ENCODE measurements around the gene EPHA6. TPM values are rescaled to one million over a fixed set of nuclear protein-coding genes. Genes with fewer than 3 reads are reported as not detected.

Gene EPHA6
- total and polyA plus RNA-seq, 2 donors (not counting 1 experiment from before 2014, with no cell fraction given): under 0.01 TPM; not detected in 1

GRCh38 chr3:96813134-96813819, 1.1 kb upstream of the EPHA6 start:
- H3K27me3 ChIP-seq (ENCODE audit: control insufficient read depth, insufficient read depth, low read length): peaks cover 11% of the 10 kb centered on the region
- H2AFZ ChIP-seq (ENCODE audit: low read length): peak overlapping the region; percentile 53
- no peak overlapping the region for H3K9ac ChIP-seq (ENCODE audit: insufficient read depth, low read length)
- H3K9me3 ChIP-seq (ENCODE audit: control insufficient read depth, insufficient read depth, low read depth, low read length): no peaks in the 10 kb centered on the region
- TF ChIP-seq CTCF (conservative IDR thresholded peaks at IDR 0.05 in 1 of 2, IDR thresholded peaks at IDR 0.05 in 1 of 2; ENCODE audit: low read depth in 1 of 2, low read length in 2 of 2): peak; percentile 48 to 53
- TF ChIP-seq EZH2 (IDR thresholded peaks at IDR 0.05; ENCODE audit: low read length, missing control alignments): no peak
- H3K4me3 ChIP-seq (replicated peaks in 1 of 4; ENCODE audit: control extremely low read depth in 1 of 4, insufficient read depth in 1 of 4, low read depth in 3 of 4, low read length in 4 of 4): peak overlapping the region; percentile 31 to 44 (median 34)
- no peaks in the 10 kb centered on the region for H3K4me1 ChIP-seq (ENCODE audit: control insufficient read depth, extremely low read depth, insufficient read depth, low read length)
- no peaks in the 10 kb centered on the region for H3K36me3 ChIP-seq (ENCODE audit: control insufficient read depth, insufficient read depth, low read length)
- peak; percentile 49 to 62 for DNase-seq (ENCODE audit: low read depth in 2 of 2)
- no peaks in the 10 kb centered on the region for H3K79me2 ChIP-seq (ENCODE audit: control insufficient read depth, insufficient read depth, low read length)
- H3K27ac ChIP-seq (ENCODE audit: insufficient read depth, low read length): no peak overlapping the region
- no peaks in the 10 kb centered on the region for H4K20me1 ChIP-seq (ENCODE audit: control insufficient read depth, extremely low read depth, insufficient read depth, low read length)
- H3K4me2 ChIP-seq (ENCODE audit: extremely low read depth, insufficient read depth, low read length): peak overlapping the region; percentile 78

- Histone ChIP-seq H3K9ac (ENCODE audit: insufficient read depth, low read length) (no peak overlapping the region), H3K27me3 (ENCODE audit: control insufficient read depth, insufficient read depth, low read length) (peaks cover 11% of the 10 kb centered on the region), H3K4me1 (ENCODE audit: control insufficient read depth, extremely low read depth, insufficient read depth, low read length) (no peaks in the 10 kb centered on the region), H3K27ac (ENCODE audit: insufficient read depth, low read length) (no peak overlapping the region), H3K36me3 (ENCODE audit: control insufficient read depth, insufficient read depth, low read length) (no peaks in the 10 kb centered on the region), H3K4me3 (replicated peaks in 1 of 4; ENCODE audit: control extremely low read depth in 1 of 4, insufficient read depth in 1 of 4, low read depth in 3 of 4, low read length in 4 of 4) (no peak overlapping the region), H2AFZ (ENCODE audit: low read length) (no peak overlapping the region), H3K9me3 (ENCODE audit: control insufficient read depth, insufficient read depth, low read depth, low read length) (no peaks in the 10 kb centered on the region), H3K4me2 (ENCODE audit: extremely low read depth, insufficient read depth, low read length) (no peak overlapping the region), H3K79me2 (ENCODE audit: control insufficient read depth, insufficient read depth, low read length) (no peaks in the 10 kb centered on the region), H4K20me1 (ENCODE audit: control insufficient read depth, extremely low read depth, insufficient read depth, low read length) (no peaks in the 10 kb centered on the region)
- no peak for DNase-seq (ENCODE audit: low read depth in 2 of 2)
- TF ChIP-seq EZH2 (IDR thresholded peaks at IDR 0.05; ENCODE audit: low read length, missing control alignments): peak; percentile 45
- TF ChIP-seq CTCF (conservative IDR thresholded peaks at IDR 0.05 in 1 of 2, IDR thresholded peaks at IDR 0.05 in 1 of 2; ENCODE audit: low read depth in 1 of 2, low read length in 2 of 2): no peak
Observed at GRCh38 chr3:96814651-96815567, 515 bp downstream of the EPHA6 start.

- no peaks in the 10 kb centered on the region for H3K9me3 ChIP-seq (ENCODE audit: control insufficient read depth, insufficient read depth, low read depth, low read length)
- H3K36me3 ChIP-seq (ENCODE audit: control insufficient read depth, insufficient read depth, low read length): no peaks in the 10 kb centered on the region
- no peaks in the 10 kb centered on the region for H3K79me2 ChIP-seq (ENCODE audit: control insufficient read depth, insufficient read depth, low read length)
- no peaks in the 10 kb centered on the region for H3K27me3 ChIP-seq (ENCODE audit: control insufficient read depth, insufficient read depth, low read length)
- H3K4me1 ChIP-seq (ENCODE audit: control insufficient read depth, extremely low read depth, insufficient read depth, low read length): no peaks in the 10 kb centered on the region
- no peak overlapping the region for H2AFZ ChIP-seq (ENCODE audit: low read length)
- H3K4me2 ChIP-seq (ENCODE audit: extremely low read depth, insufficient read depth, low read length): no peak overlapping the region
- no peak overlapping the region for H3K9ac ChIP-seq (ENCODE audit: insufficient read depth, low read length)
- no peak overlapping the region for H3K27ac ChIP-seq (ENCODE audit: insufficient read depth, low read length)
- no peaks in the 10 kb centered on the region for H4K20me1 ChIP-seq (ENCODE audit: control insufficient read depth, extremely low read depth, insufficient read depth, low read length)
- no peak for DNase-seq (ENCODE audit: low read depth in 2 of 2)
- no peak for TF ChIP-seq EZH2 (IDR thresholded peaks at IDR 0.05; ENCODE audit: low read length, missing control alignments)
- no peak for TF ChIP-seq CTCF (conservative IDR thresholded peaks at IDR 0.05 in 1 of 2, IDR thresholded peaks at IDR 0.05 in 1 of 2; ENCODE audit: low read depth in 1 of 2, low read length in 2 of 2)
- no peak overlapping the region for H3K4me3 ChIP-seq (replicated peaks in 1 of 4; ENCODE audit: control extremely low read depth in 1 of 4, insufficient read depth in 1 of 4, low read depth in 3 of 4, low read length in 4 of 4)
Observed at GRCh38 chr3:96831175-96831574, 16.8 kb downstream of the EPHA6 start.
